ENCODE data around the gene ARHGAP15.

Gene ARHGAP15

GRCh38 chr2:143719406-143719805, 590.2 kb downstream of the ARHGAP15 start:
- no peak overlapping the region for H3K4me3 ChIP-seq (ENCODE audit: low read depth, low read length, poor library complexity, severe bottlenecking)
- H3K36me3 ChIP-seq (ENCODE audit: insufficient read depth, low read length), result no peaks in the 10 kb centered on the region; the same call in none of the 2 replicates
- no peaks in the 10 kb centered on the region for H3K79me2 ChIP-seq (ENCODE audit: insufficient read depth, low read length)
- H3K4me1 ChIP-seq (ENCODE audit: insufficient read depth, low read length, severe bottlenecking), result no peaks in the 10 kb centered on the region
- H3K9me2 ChIP-seq (ENCODE audit: low read depth, low read length), result no peaks in the 10 kb centered on the region
- no peak overlapping the region for H2AFZ ChIP-seq (ENCODE audit: low read length)
- H3K27me3 ChIP-seq (ENCODE audit: insufficient read depth, low read length), result no peaks in the 10 kb centered on the region
- no peak for TF ChIP-seq EZH2 (IDR thresholded peaks at IDR 0.05; ENCODE audit: borderline replicate concordance, low read length)
- TF ChIP-seq, protein P1, sequence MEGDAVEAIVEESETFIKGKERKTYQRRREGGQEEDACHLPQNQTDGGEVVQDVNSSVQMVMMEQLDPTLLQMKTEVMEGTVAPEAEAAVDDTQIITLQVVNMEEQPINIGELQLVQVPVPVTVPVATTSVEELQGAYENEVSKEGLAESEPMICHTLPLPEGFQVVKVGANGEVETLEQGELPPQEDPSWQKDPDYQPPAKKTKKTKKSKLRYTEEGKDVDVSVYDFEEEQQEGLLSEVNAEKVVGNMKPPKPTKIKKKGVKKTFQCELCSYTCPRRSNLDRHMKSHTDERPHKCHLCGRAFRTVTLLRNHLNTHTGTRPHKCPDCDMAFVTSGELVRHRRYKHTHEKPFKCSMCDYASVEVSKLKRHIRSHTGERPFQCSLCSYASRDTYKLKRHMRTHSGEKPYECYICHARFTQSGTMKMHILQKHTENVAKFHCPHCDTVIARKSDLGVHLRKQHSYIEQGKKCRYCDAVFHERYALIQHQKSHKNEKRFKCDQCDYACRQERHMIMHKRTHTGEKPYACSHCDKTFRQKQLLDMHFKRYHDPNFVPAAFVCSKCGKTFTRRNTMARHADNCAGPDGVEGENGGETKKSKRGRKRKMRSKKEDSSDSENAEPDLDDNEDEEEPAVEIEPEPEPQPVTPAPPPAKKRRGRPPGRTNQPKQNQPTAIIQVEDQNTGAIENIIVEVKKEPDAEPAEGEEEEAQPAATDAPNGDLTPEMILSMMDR (IDR thresholded peaks at IDR 0.05; ENCODE audit: low read length), result no peak
- no peak overlapping the region for H3K9ac ChIP-seq (ENCODE audit: low read length)
- no peaks in the 10 kb centered on the region for H3F3A ChIP-seq (ENCODE audit: insufficient read depth, low read length)
- H3K9me3 ChIP-seq (ENCODE audit: low read length), result no peaks in the 10 kb centered on the region
- H3K4me2 ChIP-seq (ENCODE audit: low read length), result no peak overlapping the region
- no peaks in the 10 kb centered on the region for H4K20me1 ChIP-seq (ENCODE audit: insufficient read depth, low read length)
- H3K27ac ChIP-seq (ENCODE audit: low read depth, low read length, poor library complexity, severe bottlenecking), result no peak overlapping the region

GRCh38 chr2:143720095-143720664, 591.0 kb downstream of the ARHGAP15 start:
- no peak overlapping the region for H3K9ac ChIP-seq (ENCODE audit: low read length)
- H3K4me3 ChIP-seq (ENCODE audit: low read depth, low read length, poor library complexity, severe bottlenecking), result no peak overlapping the region
- no peak overlapping the region for H3K27ac ChIP-seq (ENCODE audit: low read depth, low read length, poor library complexity, severe bottlenecking)
- H3K27me3 ChIP-seq (ENCODE audit: insufficient read depth, low read length), result no peaks in the 10 kb centered on the region
- no peak for TF ChIP-seq EZH2 (IDR thresholded peaks at IDR 0.05; ENCODE audit: borderline replicate concordance, low read length)
- TF ChIP-seq, protein P1 (IDR thresholded peaks at IDR 0.05; ENCODE audit: low read length), result no peak
- H3K9me2 ChIP-seq (ENCODE audit: low read depth, low read length), result no peaks in the 10 kb centered on the region
- no peaks in the 10 kb centered on the region for H3K9me3 ChIP-seq (ENCODE audit: low read length)
- no peak overlapping the region for H2AFZ ChIP-seq (ENCODE audit: low read length)
- H3K4me2 ChIP-seq (ENCODE audit: low read length), result no peak overlapping the region
- no peaks in the 10 kb centered on the region; the same call in 1 of the 2 replicates for H3K36me3 ChIP-seq (ENCODE audit: insufficient read depth, low read length)
- no peaks in the 10 kb centered on the region for H3K79me2 ChIP-seq (ENCODE audit: insufficient read depth, low read length)
- H3F3A ChIP-seq (ENCODE audit: insufficient read depth, low read length), result no peaks in the 10 kb centered on the region
- H3K4me1 ChIP-seq (ENCODE audit: insufficient read depth, low read length, severe bottlenecking), result no peaks in the 10 kb centered on the region
- H4K20me1 ChIP-seq (ENCODE audit: insufficient read depth, low read length), result no peaks in the 10 kb centered on the region

- H3K4me2 ChIP-seq (ENCODE audit: low read length), result no peak overlapping the region
- no peak overlapping the region for H3K27ac ChIP-seq (ENCODE audit: low read depth, low read length, poor library complexity, severe bottlenecking)
- H3K36me3 ChIP-seq (ENCODE audit: insufficient read depth, low read length), result no peaks in the 10 kb centered on the region
- no peak for TF ChIP-seq EZH2 (IDR thresholded peaks at IDR 0.05; ENCODE audit: borderline replicate concordance, low read length)
- TF ChIP-seq, protein P1 (IDR thresholded peaks at IDR 0.05; ENCODE audit: low read length), result no peak
- H4K20me1 ChIP-seq (ENCODE audit: insufficient read depth, low read length), result no peaks in the 10 kb centered on the region
- H3K9ac ChIP-seq (ENCODE audit: low read length), result no peak overlapping the region
- peaks cover 9% of the 10 kb centered on the region for H3K4me1 ChIP-seq (ENCODE audit: insufficient read depth, low read length, severe bottlenecking)
- no peaks in the 10 kb centered on the region for H3K9me3 ChIP-seq (ENCODE audit: low read length)
- no peaks in the 10 kb centered on the region for H3K79me2 ChIP-seq (ENCODE audit: insufficient read depth, low read length)
- no peaks in the 10 kb centered on the region for H3F3A ChIP-seq (ENCODE audit: insufficient read depth, low read length)
- no peaks in the 10 kb centered on the region for H3K9me2 ChIP-seq (ENCODE audit: low read depth, low read length)
- H3K27me3 ChIP-seq (ENCODE audit: insufficient read depth, low read length), result no peaks in the 10 kb centered on the region
- no peak overlapping the region for H2AFZ ChIP-seq (ENCODE audit: low read length)
- H3K4me3 ChIP-seq (ENCODE audit: low read depth, low read length, poor library complexity, severe bottlenecking), result no peak overlapping the region
Observed at GRCh38 chr2:143725400-143725799, 596.2 kb downstream of the ARHGAP15 start.
